Right lobe of liver (tissue), 4 donors: ENCODE measurements around the gene HNRNPA1.

Source experiments
- POLR2A ChIP-seq: fragments of 450-650 bp; IDR thresholded peaks from one replicate; pipeline ENCODE4 v1.6.1; 2017; ENCODE audit warnings: antibody characterized with exemption, mild to moderate bottlenecking
- TF ChIP-seq, protein P1 (sequence below), 4 donors: fragments of 200-600 bp in 3 of 4; fragments of 450-650 bp in 1 of 4; IDR thresholded peaks; one replicate each; pipeline versions ENCODE4 v1.5.1 to v1.8.0; 2016 to 2022; ENCODE audit warnings: antibody characterized with exemption in 4 of 4, mild to moderate bottlenecking in 2 of 4
- donor health status: DM: no; HTN: no; CAD: no.
- donor health status: DM: no; HTN: no; CAD: no.
- donor health status: DM: no; HTN: yes; CAD: no.

DNA sequence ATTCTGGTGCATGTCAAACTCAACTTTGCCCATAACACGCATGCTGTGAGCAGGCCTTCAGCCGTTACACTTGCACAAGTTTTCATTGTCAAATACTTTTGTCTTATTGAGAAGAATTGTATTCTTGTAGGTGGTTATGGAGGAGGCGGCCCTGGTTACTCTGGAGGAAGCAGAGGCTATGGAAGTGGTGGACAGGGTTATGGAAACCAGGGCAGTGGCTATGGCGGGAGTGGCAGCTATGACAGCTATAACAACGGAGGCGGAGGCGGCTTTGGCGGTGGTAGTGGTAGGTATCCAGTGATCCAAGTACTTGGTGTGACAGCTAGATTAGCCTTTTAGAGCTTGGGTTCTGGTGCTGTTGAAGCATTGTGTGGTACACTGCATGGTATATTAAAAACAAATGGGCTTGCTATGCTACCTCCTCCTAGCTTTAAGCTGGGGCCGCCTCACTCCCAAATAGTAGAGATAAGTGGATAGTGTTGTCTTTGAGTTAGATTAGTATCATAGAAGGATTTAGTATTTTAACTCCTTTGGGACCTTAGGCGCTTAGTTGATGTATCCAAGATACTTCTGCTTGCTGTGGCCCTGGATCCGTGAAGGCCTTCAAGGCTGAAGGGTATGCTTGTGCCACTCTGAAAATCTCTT, 2.5 kb downstream of the HNRNPA1 start:
- TF ChIP-seq, protein P1, sequence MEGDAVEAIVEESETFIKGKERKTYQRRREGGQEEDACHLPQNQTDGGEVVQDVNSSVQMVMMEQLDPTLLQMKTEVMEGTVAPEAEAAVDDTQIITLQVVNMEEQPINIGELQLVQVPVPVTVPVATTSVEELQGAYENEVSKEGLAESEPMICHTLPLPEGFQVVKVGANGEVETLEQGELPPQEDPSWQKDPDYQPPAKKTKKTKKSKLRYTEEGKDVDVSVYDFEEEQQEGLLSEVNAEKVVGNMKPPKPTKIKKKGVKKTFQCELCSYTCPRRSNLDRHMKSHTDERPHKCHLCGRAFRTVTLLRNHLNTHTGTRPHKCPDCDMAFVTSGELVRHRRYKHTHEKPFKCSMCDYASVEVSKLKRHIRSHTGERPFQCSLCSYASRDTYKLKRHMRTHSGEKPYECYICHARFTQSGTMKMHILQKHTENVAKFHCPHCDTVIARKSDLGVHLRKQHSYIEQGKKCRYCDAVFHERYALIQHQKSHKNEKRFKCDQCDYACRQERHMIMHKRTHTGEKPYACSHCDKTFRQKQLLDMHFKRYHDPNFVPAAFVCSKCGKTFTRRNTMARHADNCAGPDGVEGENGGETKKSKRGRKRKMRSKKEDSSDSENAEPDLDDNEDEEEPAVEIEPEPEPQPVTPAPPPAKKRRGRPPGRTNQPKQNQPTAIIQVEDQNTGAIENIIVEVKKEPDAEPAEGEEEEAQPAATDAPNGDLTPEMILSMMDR (IDR thresholded peaks at IDR 0.05), result no peak
- no peak for TF ChIP-seq POLR2A
